HEK293 (cell line): ENCODE data around the gene ESR2.

ENCODE experiments used
- CTCF ChIP-seq: fragments of 450-650 bp; formaldehyde crosslinking; IDR thresholded peaks from 2 replicates; pipeline ENCODE4 v1.5.1; 2016; ENCODE audit warnings: missing biosample characterization, missing genetic modification characterization
- REST ChIP-seq: fragments of 450-650 bp; formaldehyde crosslinking; IDR thresholded peaks from 2 replicates; pipeline ENCODE4 v1.5.1; 2016; ENCODE audit warnings: missing biosample characterization, missing genetic modification characterization
- ZNF132 ChIP-seq: fragments of 450-650 bp; formaldehyde crosslinking; IDR thresholded peaks from 2 replicates; pipeline ENCODE4 v1.5.1; 2017; ENCODE audit warnings: missing biosample characterization, missing genetic modification characterization, borderline replicate concordance

GRCh38 chr14:64279704-64280668, 14.2 kb downstream of the ESR2 start:
- TF ChIP-seq CTCF (tag by site-specific recombination) (no peak), REST (no peak), ZNF132 (tag by site-specific recombination) (no peak)
